Activated CD8-positive, alpha-beta T cell treated with anti-CD3 and anti-CD28 coated beads for 36 hours (primary cell): ENCODE measurements around the gene ZC3H18. TPM values are rescaled to one million over a fixed set of nuclear protein-coding genes. Genes with fewer than 3 reads are reported as not detected.
"Not testable (repeated sequence)": the region's sequence is repeated elsewhere in the genome, so short reads cannot be mapped to it uniquely, and the experiment has no call there.

ENCODE experiments used
- ATAC-seq: fragments of 200-7000 bp; cut with Tn5 transposase; one replicate; pipeline ENCODE4 v1.10.0; 2021; ENCODE audit warnings: mild to moderate bottlenecking, moderate library complexity
- CTCF ChIA-PET: fragments of 350-600 bp; sonication (Branson Sonifier 250); formaldehyde crosslinking; loops from one replicate; lab custom pipeline; 2021; ENCODE audit warnings: antibody characterized with exemption; lab: Charles Lee
- POLR2A ChIA-PET: fragments of 350-600 bp; sonication (Branson Sonifier 250); formaldehyde crosslinking; loops from one replicate; lab custom pipeline; 2021; ENCODE audit warnings: antibody characterized with exemption; lab: Charles Lee
- DNase-seq: peaks from one replicate; pipeline ENCODE4 v3.0.0-alpha.2; 2020
- H3K27ac Mint-ChIP-seq: one replicate; pipeline ENCODE4 v1.8.0; 2021; ENCODE audit warnings: mild to moderate bottlenecking, mixed read lengths
- H3K27me3 Mint-ChIP-seq: one replicate; pipeline ENCODE4 v1.8.0; 2021; ENCODE audit warnings: mixed read lengths
- H3K36me3 Mint-ChIP-seq: one replicate; pipeline ENCODE4 v1.8.0; 2021; ENCODE audit warnings: low read depth, mixed read lengths
- H3K4me1 Mint-ChIP-seq: one replicate; pipeline ENCODE4 v1.8.0; 2021; ENCODE audit warnings: low read depth, mixed read lengths
- H3K4me3 Mint-ChIP-seq: one replicate; pipeline ENCODE4 v1.8.0; 2021; ENCODE audit warnings: mild to moderate bottlenecking, moderate library complexity, mixed read lengths
- H3K9me3 Mint-ChIP-seq: one replicate; pipeline ENCODE4 v1.8.0; 2021; ENCODE audit warnings: mixed read lengths
- CTCF ChIP-seq: fragments of 200-600 bp; IDR thresholded peaks from one replicate; pipeline ENCODE4 v1.8.0; 2022; ENCODE audit warnings: antibody characterized with exemption, mild to moderate bottlenecking
- intact Hi-C: fragments of 100-400 bp; cut with micrococcal nuclease; formaldehyde crosslinking; loops from one replicate; pipeline ENCODE4 v1.10.0; 2022
- total RNA-seq, 2 experiments: library from RNA; stranded (reverse); gene quantifications; one replicate each; pipeline ENCODE4 v1.2.3, GENCODE V29; 2021

Gene ZC3H18
- total RNA-seq, 2 experiments from 2014 or later = 67.7 to 73.5 TPM

GRCh38 chr16:88667461-88667860 is 97.3 kb downstream of the ZC3H18 start:
- Mint-ChIP-seq H3K27me3 (no peaks in the 10 kb centered on the region), H3K4me3 (no peak overlapping the region), H3K36me3 (peaks cover 6% of the 10 kb centered on the region), H3K4me1 (peaks cover 9% of the 10 kb centered on the region), H3K27ac (no peak overlapping the region), H3K9me3 (no peaks in the 10 kb centered on the region)
- TF ChIP-seq CTCF = no peak
- DNase-seq (no peak), ATAC-seq (no peak)
- ChIA-PET CTCF (interaction anchor here (1.0 kb wide), 1 partner anchor 18 kb away, joined by 3 read pairs; no protein-coding TSS in a partner anchor), POLR2A (interaction anchor here (1.2 kb wide), 1 partner anchor 29 kb away, joined by 3 read pairs; the partner anchor contains the start of gene IL17C)
- intact Hi-C loops = no loop called here

- H3K36me3 Mint-ChIP-seq, H3K27ac Mint-ChIP-seq, ATAC-seq, H3K27me3 Mint-ChIP-seq, H3K9me3 Mint-ChIP-seq, H3K4me3 Mint-ChIP-seq, DNase-seq, H3K4me1 Mint-ChIP-seq, intact Hi-C loops: not testable (repeated sequence)
- ChIA-PET CTCF (interaction anchor here (1.0 to 1.8 kb wide), 2 partner anchors 12 to 16 kb away, joined by 4 to 5 read pairs; no protein-coding TSS in a partner anchor), POLR2A (interaction anchor here (0.6 to 1.1 kb wide), 2 partner anchors 9 to 78 kb away, joined by 4 to 6 read pairs; no protein-coding TSS in a partner anchor)
These were observed 99.3 kb downstream of the ZC3H18 start for GRCh38 chr16:88669493-88669892.

GRCh38 chr16:88669980-88670379 is 99.8 kb downstream of the ZC3H18 start:
- Mint-ChIP-seq H3K9me3 (no peaks in the 10 kb centered on the region), H3K36me3 (peaks cover 4% of the 10 kb centered on the region), H3K4me1 (peaks cover 5% of the 10 kb centered on the region), H3K4me3 (no peak overlapping the region), H3K27ac (no peak overlapping the region), H3K27me3 (no peaks in the 10 kb centered on the region)
- TF ChIP-seq CTCF = no peak
- intact Hi-C loops = no loop called here
- ChIA-PET POLR2A (interaction anchor here (1.1 kb wide), 1 partner anchor 8 kb away, joined by 6 read pairs; no protein-coding TSS in a partner anchor), CTCF (interaction anchor here (1.0 kb wide), 1 partner anchor 12 kb away, joined by 4 read pairs; no protein-coding TSS in a partner anchor)
- no peak for ATAC-seq
- no peak for DNase-seq

- no peak overlapping the region for H3K4me3 Mint-ChIP-seq
These were observed 101.6 kb downstream of the ZC3H18 start for GRCh38 chr16:88671806-88672205.

GRCh38 chr16:88672776-88673175 is 102.6 kb downstream of the ZC3H18 start:
- H3K36me3 Mint-ChIP-seq = peaks cover 4% of the 10 kb centered on the region
- ATAC-seq (no peak), DNase-seq (no peak)
- no peak overlapping the region for H3K27ac Mint-ChIP-seq
- intact Hi-C loops = no loop called here
- no peak for TF ChIP-seq CTCF
- no peaks in the 10 kb centered on the region for H3K27me3 Mint-ChIP-seq
- no peaks in the 10 kb centered on the region for H3K9me3 Mint-ChIP-seq
- ChIA-PET CTCF (interaction anchor here (1.1 to 1.2 kb wide), 2 partner anchors 8 to 19 kb away, joined by 3 to 4 read pairs; no protein-coding TSS in a partner anchor), POLR2A (interaction anchor here (1.0 to 1.2 kb wide), 2 partner anchors 8 to 9 kb away, joined by 4 read pairs; no protein-coding TSS in a partner anchor)
- no peak overlapping the region for H3K4me3 Mint-ChIP-seq
- no peaks in the 10 kb centered on the region for H3K4me1 Mint-ChIP-seq

More at GRCh38 chr16:88671806-88672205, 101.6 kb downstream of the ZC3H18 start:
- ChIA-PET CTCF (interaction anchor here (1.1 to 1.7 kb wide), 4 partner anchors 9 to 18 kb away, joined by 3 to 7 read pairs (median 4); partner anchors contain the start of gene MVD), POLR2A (interaction anchor here (0.9 to 1.2 kb wide), 2 partner anchors 9 kb away, joined by 3 to 4 read pairs; partner anchors contain the start of gene MVD)
- Mint-ChIP-seq H3K27me3 (no peaks in the 10 kb centered on the region), H3K4me1 (peaks cover 2% of the 10 kb centered on the region), H3K36me3 (peaks cover 4% of the 10 kb centered on the region), H3K9me3 (no peaks in the 10 kb centered on the region), H3K27ac (no peak overlapping the region)
- intact Hi-C loops = no loop called here
- no peak for ATAC-seq
- no peak for DNase-seq
- TF ChIP-seq CTCF = no peak
